Muscle of leg (tissue), 11 donors: ENCODE results near the gene FAM53B. TPM values are rescaled to one million over a fixed set of nuclear protein-coding genes. Genes with fewer than 3 reads are reported as not detected.
"Not testable (repeated sequence)": the region's sequence is repeated elsewhere in the genome, so short reads cannot be mapped to it uniquely, and the experiment has no call there.

Experiments used
- DNase-seq: peaks from one replicate; pipeline ENCODE4 v3.0.0; 2013
- H3K27ac ChIP-seq: one replicate; pipeline ENCODE4 v1.5.1; 2013; ENCODE audit warnings: mild to moderate bottlenecking, low read length, control low read depth
- H3K27me3 ChIP-seq: one replicate; pipeline ENCODE4 v1.6.1; 2013; ENCODE audit warnings: low read length; ENCODE audit not compliant: control insufficient read depth, insufficient read depth
- H3K36me3 ChIP-seq: one replicate; pipeline ENCODE4 v1.6.1; 2013; ENCODE audit warnings: low read length; ENCODE audit not compliant: control insufficient read depth, insufficient read depth
- H3K4me1 ChIP-seq: one replicate; pipeline ENCODE4 v1.6.1; 2013; ENCODE audit warnings: low read length; ENCODE audit not compliant: control insufficient read depth, insufficient read depth
- H3K4me3 ChIP-seq: one replicate; pipeline ENCODE4 v1.5.1; 2013; ENCODE audit warnings: low read length, control low read depth
- H3K9me3 ChIP-seq: replicated peaks from 2 replicates; pipeline ENCODE4 v1.6.1; 2013; ENCODE audit warnings: low read depth, low read length; ENCODE audit not compliant: control insufficient read depth
- WGBS: methylation state at CpG from one replicate; pipeline ENCODE4 v1.1.5; 2013; ENCODE audit warnings: missing lambda C conversion rate; ENCODE audit not compliant: insufficient coverage; 5-methylcytosine and 5-hydroxymethylcytosine counted together
- polyA plus RNA-seq, 8 donors: library from polyadenylated mRNA; unstranded; fragments of 120-200 nt; gene quantifications; one replicate each; pipeline versions ENCODE4 v1.2.1 to v1.2.3, GENCODE V29; 2013; ENCODE audit warnings: inconsistent platforms in 1 of 8, low replicate concordance in 1 of 8; ENCODE audit not compliant: insufficient read length in 8 of 8, insufficient read depth in 1 of 8
- total RNA-seq: library from RNA; stranded (reverse); fragments of 120-200 nt; gene quantifications from one replicate; pipeline ENCODE4 v1.2.4, GENCODE V29; 2013

Gene FAM53B
- total and polyA plus RNA-seq, 9 donors, result 23.6 to 31.2 (median 27.0) TPM

DNA sequence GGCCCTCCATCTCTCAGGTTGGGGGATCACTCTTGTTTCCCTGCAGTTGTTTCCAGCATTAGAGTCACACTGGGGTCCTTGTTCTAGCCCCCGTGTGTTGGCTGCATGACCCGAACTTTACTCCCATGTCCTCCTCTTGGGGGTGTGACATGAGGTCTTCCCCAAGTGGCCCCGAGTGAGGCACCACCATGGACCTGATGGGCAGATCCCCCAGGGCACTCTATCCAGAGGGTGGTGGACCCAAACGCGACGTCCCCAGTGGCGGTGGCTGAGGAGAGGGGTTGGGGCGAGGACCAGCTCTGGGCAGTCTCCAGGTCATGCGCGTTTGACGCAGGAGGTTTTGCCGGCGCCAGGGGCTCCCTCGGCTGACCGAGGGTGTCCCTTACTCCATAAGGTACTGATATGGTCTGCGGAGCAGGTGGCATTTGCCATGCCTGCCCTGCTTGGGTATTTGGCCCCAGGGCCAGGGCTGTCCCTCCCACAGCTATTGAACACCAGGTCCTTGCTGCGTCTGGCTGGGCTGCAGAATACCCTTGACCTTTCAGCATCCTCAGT, 150.7 kb downstream of the FAM53B start:
- Histone ChIP-seq H3K4me3 (no peak overlapping the region), H3K27me3 (no peaks in the 10 kb centered on the region), H3K36me3 (no peaks in the 10 kb centered on the region), H3K9me3 (peaks cover 6% of the 10 kb centered on the region), H3K4me1 (peaks cover 22% of the 10 kb centered on the region), H3K27ac (no peak overlapping the region)
- DNase-seq, result no peak
- 86% methylated on average over 14 of the region's 17 CpGs for WGBS

DNA sequence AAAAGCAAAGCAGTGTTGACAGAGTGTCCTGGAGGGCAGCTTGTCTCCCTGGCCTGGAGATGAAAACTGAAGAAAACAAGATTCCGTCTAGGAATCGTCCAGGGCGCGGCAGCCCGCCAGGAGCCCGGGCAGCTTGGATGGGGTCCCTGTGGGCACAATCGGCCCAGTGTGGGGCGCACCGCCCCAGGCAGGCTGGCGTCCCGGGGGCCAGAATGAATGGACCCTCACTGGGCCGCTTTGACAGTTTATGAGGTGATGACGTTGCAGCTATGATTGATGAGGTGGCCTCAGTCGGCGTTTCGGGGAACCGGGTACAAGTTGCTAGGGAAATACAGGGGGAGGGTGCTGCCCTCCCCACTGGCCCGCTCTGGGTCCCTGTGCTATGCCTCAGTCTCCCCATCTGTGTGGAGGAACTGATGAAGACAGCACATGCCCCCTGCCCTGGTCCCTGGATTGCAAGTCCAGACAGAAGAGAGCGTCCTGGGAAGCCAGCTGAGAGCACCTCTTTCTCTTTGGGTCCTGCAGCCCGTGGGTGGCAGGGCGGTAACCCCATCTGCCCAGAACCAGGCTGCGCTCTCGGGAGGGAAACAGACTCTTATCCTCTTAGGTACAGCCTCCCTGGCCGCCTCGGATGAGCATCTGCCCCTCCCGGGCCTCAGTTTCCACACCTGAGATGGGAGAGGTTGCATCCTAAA, 151.3 kb downstream of the FAM53B start:
- Histone ChIP-seq H3K9me3 (peaks cover 6% of the 10 kb centered on the region), H3K27me3 (no peaks in the 10 kb centered on the region), H3K4me3 (no peak overlapping the region), H3K4me1 (peaks cover 28% of the 10 kb centered on the region), H3K36me3 (no peaks in the 10 kb centered on the region), H3K27ac (no peak overlapping the region)
- DNase-seq, result no peak
- WGBS, result 83% methylated on average over 24 of the region's 26 CpGs

DNA sequence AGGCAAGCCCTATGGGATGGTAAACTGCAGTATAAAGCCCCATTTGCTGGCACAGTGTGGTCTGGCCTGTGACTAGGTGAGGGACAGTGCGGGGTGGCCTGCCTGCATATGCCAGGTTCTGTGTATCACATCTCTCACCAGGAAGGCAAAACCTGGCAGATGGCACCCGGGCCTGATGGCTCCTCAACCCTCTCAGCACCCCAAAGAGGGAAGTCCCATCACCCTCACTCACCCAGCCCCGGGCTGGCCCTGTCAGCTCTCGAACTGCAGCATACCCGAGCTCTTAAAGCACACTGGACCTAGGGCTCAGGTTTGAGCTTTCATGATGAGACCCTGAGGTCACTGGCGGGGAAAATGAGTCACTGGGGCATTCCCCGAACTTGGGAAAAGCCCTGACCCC, 152.1 kb downstream of the FAM53B start:
- Histone ChIP-seq H3K4me1 (peaks cover 31% of the 10 kb centered on the region), H3K9me3 (peaks cover 6% of the 10 kb centered on the region), H3K36me3 (no peaks in the 10 kb centered on the region), H3K27me3 (no peaks in the 10 kb centered on the region), H3K27ac (no peak overlapping the region), H3K4me3 (no peak overlapping the region)
- WGBS, result 85% methylated on average over 6 of the region's 7 CpGs
- no peak for DNase-seq

DNA sequence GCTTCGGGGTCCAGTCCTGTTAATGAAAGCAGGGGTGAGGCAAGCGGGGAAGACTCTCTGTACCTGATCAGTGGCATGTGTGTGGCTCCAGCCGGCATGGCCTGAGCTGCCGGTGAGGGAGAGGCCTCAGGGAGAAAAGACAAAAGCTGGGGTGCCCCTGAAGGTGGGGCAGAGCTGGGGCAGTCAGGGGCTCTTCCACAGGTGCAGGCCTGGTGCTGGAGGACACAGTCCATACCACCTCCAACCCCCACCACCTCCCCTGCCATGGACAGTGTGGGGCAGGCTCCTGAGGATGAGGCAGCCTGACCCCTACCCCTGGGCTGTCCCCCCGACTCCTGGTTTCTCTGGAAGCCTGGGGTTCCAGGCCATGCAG, 153.1 kb downstream of the FAM53B start:
- no peak for DNase-seq
- 67% methylated on average over 4 of the region's 5 CpGs for WGBS

DNA sequence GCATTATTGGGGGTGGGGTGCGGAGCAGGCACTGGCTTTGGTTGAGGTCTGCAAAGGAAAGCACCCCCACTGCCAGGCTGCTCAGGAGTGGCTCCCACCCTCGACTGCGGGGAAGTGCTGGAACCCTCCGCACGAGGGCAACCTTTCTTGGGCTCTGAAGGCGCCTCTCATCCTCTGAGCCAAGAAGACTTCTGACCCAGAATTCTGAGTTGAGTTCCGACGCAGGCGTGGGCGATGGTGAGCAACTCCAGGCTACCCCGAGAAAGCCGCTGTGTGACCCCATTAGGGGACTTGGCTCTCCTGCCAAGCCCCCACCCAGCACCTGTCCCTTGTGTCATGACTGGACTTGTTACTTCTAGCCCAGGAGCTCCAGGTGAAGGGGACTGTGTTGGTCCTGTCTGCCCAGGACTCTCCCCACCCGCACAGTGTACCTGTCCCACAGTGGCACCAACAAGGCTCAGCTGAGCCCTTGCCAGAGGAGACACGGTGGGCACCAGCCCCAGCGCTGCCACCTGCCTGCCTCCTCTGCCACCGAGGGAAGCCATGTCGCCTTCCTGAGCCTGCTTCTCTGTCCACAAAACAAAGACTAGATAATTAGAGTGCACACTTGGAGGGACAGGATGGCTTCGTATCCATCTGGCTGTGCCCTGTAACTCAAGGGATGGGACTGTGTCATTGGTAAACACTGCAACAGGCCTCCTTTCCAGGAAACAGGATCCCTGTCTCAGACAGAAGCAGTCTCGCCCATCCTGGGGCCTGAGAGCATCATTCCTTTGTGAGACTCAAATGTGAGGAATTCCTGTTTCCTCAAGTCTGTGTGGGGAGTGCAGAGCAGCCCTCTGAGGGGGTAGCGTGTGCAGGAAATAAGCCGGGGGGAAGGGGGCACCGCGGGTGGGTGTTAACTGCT, 153.7 kb downstream of the FAM53B start:
- WGBS, result 66% methylated on average over 15 of the region's 23 CpGs
- peaks cover 31% of the 10 kb centered on the region for H3K4me1 ChIP-seq
- H3K27ac ChIP-seq, result no peak overlapping the region
- H3K27me3 ChIP-seq, result no peaks in the 10 kb centered on the region
- H3K9me3 ChIP-seq, result peaks cover 6% of the 10 kb centered on the region
- H3K4me3 ChIP-seq, result no peak overlapping the region
- H3K36me3 ChIP-seq, result no peaks in the 10 kb centered on the region
- no peak for DNase-seq

More for the DNA sequence above, 153.1 kb downstream of the FAM53B start:
- Histone ChIP-seq H3K4me1 (peaks cover 31% of the 10 kb centered on the region), H3K36me3 (no peaks in the 10 kb centered on the region), H3K27ac (no peak overlapping the region), H3K4me3 (no peak overlapping the region), H3K27me3 (no peaks in the 10 kb centered on the region), H3K9me3 (peaks cover 6% of the 10 kb centered on the region)

DNA sequence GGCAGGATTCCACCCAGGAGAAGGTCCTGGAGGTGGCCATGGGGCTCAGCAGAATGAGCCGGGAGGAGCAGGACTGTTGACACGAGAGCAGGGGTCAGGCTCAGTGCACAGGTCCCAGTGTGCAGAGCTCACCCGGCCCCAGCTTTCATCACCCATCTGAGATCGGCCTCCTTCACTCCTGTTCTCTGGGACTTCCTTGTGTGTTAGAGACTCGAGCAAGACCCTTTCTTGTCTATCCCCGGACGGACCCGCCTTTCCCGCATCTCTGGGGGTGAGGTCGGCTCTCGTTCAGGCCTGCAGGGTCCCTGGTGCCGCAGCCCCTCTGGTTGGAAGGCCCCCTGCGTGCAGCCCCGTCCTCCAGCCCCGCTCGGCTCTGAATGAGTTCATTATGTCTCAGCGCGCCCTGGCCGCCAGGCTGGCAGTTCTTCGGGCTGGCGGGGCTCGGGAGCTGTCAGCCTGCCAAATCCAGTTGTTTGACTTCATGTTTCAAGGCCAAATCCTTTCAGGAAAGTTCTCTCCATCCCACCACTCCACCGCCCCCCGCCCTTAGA, 154.6 kb downstream of the FAM53B start:
- peak overlapping the region; percentile 77 for H3K27ac ChIP-seq
- 50% methylated on average over 16 of the region's 24 CpGs for WGBS
- no peak overlapping the region for H3K4me3 ChIP-seq
- no peaks in the 10 kb centered on the region for H3K36me3 ChIP-seq
- H3K9me3 ChIP-seq, result peaks cover 6% of the 10 kb centered on the region
- H3K27me3 ChIP-seq, result no peaks in the 10 kb centered on the region
- H3K4me1 ChIP-seq, result peaks cover 31% of the 10 kb centered on the region
- no peak for DNase-seq

DNA sequence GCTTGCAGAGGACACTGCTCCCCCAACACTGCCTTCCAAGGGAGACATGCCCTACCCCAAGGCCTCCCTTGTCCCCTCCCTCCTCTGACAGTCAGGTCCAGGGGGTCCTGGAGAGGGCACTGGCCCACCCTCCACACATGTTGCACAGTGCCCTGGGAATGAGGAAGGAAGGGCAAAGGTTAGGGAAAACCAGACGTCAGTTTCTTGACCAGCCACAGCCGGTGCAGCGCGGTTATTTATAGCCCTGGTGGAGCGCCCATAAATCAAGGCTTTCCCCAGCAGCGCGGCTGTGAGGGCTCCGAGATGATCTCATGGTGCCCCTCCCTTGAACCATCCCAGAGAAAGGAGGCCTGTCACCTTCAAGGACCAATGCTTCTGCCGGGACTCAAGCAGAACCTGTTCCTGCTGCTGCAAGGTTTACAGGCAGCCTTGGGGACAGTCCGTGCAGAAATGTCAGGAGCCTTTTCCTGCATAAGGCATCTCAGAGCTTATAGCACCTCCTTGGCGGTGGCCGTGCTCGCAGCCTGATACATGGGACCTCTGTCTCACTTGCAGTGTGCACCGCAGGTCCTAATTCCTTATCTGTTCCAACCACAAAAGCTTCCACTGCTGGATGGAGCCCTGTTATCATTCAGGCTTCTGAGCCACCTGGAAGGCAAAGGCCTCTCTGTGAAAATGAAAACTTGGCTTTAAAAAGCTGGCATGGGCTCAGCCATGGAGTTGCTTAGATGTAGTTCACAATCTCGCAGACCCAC, 155.3 kb downstream of the FAM53B start:
- Histone ChIP-seq H3K27ac (peak overlapping the region; percentile 77), H3K4me1 (peaks cover 31% of the 10 kb centered on the region), H3K36me3 (no peaks in the 10 kb centered on the region), H3K27me3 (no peaks in the 10 kb centered on the region), H3K9me3 (peaks cover 6% of the 10 kb centered on the region), H3K4me3 (no peak overlapping the region)
- DNase-seq, result peak; percentile 85
- 25% methylated on average over 12 of the region's 15 CpGs for WGBS

DNA sequence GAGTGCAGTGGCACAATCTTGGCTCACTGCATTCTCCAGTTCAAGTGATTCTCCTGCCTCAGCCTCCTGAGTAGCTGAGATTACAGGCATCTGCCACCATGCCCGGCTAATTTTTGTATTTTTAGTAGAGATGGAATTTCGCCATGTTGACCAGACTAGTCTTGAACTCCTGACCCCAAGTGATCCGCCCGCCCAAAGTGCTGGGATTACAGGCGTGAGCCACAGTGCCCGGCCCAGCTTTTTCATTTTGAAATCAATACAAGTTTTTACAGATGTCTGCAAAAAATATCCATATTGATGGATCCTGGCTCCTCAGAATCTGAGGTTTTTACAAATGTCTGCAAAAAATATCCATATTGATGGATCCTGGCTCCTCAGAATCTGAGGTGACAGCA, 155.8 kb downstream of the FAM53B start:
- 67% methylated on average over 1 of the region's 6 CpGs for WGBS
- not testable (repeated sequence) for DNase-seq, H3K27me3 ChIP-seq, H3K4me3 ChIP-seq, H3K9me3 ChIP-seq, H3K36me3 ChIP-seq
- Histone ChIP-seq H3K4me1 (peaks cover 31% of the 10 kb centered on the region), H3K27ac (peak overlapping the region; percentile 76)

DNA sequence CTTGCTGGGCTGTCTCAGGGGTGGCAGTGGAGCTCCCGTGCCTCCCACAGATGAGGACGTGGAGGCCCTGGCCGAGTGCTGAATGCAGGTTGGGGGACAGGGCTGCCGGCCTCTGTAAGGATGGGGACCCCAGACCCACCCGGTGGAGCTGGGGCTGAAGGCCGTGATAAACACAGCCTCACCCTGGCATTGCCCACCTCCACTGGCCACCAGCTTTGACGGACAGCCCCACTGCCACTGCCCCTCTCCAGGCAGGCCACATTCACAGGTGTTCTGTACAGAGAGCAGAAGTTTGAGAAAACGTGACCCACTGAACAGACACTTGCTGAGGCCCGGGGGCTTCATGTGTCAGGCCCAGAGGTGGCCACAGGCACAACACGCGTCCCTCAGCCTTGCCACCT, 156.4 kb downstream of the FAM53B start:
- H3K36me3 ChIP-seq, result no peaks in the 10 kb centered on the region
- H3K27ac ChIP-seq, result peak overlapping the region; percentile 76
- no peaks in the 10 kb centered on the region for H3K27me3 ChIP-seq
- H3K4me1 ChIP-seq, result peaks cover 31% of the 10 kb centered on the region
- no peak for DNase-seq
- 82% methylated on average over 11 of the region's 11 CpGs for WGBS
- H3K4me3 ChIP-seq, result no peak overlapping the region
- peaks cover 6% of the 10 kb centered on the region for H3K9me3 ChIP-seq
